ENCODE results near the gene IL1RL1.

- TF ChIP-seq, protein P1, sequence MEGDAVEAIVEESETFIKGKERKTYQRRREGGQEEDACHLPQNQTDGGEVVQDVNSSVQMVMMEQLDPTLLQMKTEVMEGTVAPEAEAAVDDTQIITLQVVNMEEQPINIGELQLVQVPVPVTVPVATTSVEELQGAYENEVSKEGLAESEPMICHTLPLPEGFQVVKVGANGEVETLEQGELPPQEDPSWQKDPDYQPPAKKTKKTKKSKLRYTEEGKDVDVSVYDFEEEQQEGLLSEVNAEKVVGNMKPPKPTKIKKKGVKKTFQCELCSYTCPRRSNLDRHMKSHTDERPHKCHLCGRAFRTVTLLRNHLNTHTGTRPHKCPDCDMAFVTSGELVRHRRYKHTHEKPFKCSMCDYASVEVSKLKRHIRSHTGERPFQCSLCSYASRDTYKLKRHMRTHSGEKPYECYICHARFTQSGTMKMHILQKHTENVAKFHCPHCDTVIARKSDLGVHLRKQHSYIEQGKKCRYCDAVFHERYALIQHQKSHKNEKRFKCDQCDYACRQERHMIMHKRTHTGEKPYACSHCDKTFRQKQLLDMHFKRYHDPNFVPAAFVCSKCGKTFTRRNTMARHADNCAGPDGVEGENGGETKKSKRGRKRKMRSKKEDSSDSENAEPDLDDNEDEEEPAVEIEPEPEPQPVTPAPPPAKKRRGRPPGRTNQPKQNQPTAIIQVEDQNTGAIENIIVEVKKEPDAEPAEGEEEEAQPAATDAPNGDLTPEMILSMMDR (conservative IDR thresholded peaks at IDR 0.05; ENCODE audit: low read depth, low read length), result no peak
- no peak for TF ChIP-seq EZH2phosphoT487 (IDR thresholded peaks at IDR 0.05; ENCODE audit: borderline replicate concordance, low read length)
These were observed 4.6 kb downstream of the IL1RL1 start for GRCh38 chr2:102315921-102316320.
